ENCODE measurements around the gene OTOP3.

Gene OTOP3

GRCh38 chr17:74986206-74986576 is 50.5 kb downstream of the OTOP3 start:
- DNase-seq (ENCODE audit: low read depth) = no peak

- peak; percentile 78 for DNase-seq (ENCODE audit: low read depth)
These were observed 51.8 kb downstream of the OTOP3 start, which contains the start of gene CDR2L for GRCh38 chr17:74987418-74987908. CDR2L (plus strand) TSS chr17:74987632; CDS start chr17:74988044, 412 bp downstream.

GRCh38 chr17:74987909-74988711 is 52.4 kb downstream of the OTOP3 start:
- DNase-seq (ENCODE audit: low read depth) = no peak

- no peak for DNase-seq (ENCODE audit: low read depth)
These were observed 54.9 kb downstream of the OTOP3 start for GRCh38 chr17:74990581-74991105.

GRCh38 chr17:74992223-74992622 is 56.5 kb downstream of the OTOP3 start:
- DNase-seq (ENCODE audit: low read depth) = no peak

GRCh38 chr17:74994440-74994839 is 58.7 kb downstream of the OTOP3 start:
- DNase-seq (ENCODE audit: low read depth) = no peak

- no peak for DNase-seq (ENCODE audit: low read depth)
These were observed 60.1 kb downstream of the OTOP3 start for GRCh38 chr17:74995847-74996246.

GRCh38 chr17:74998783-74999182 is 63.1 kb downstream of the OTOP3 start:
- no peak for DNase-seq (ENCODE audit: low read depth)

GRCh38 chr17:74999523-74999922 is 63.8 kb downstream of the OTOP3 start:
- no peak for DNase-seq (ENCODE audit: low read depth)

All from stimulated activated CD8-positive, alpha-beta memory T cell treated with anti-CD3 and anti-CD28 coated beads, Interleukin-15, amount 100 ng/mL, for 24 hours (primary cell).